HepG2 (cell line): ENCODE results near the gene ST6GALNAC2. TPM values are rescaled to one million over a fixed set of nuclear protein-coding genes. Genes with fewer than 3 reads are reported as not detected.

Source experiments
- BATF2 ChIP-seq: sonication (generic); formaldehyde crosslinking; IDR thresholded peaks from 2 replicates; pipeline ENCODE4 v1.8.0; 2022; ENCODE audit warnings: mild to moderate bottlenecking, missing genetic modification reagents, moderate library complexity
- CHD4 ChIP-seq: fragments of 200-600 bp; sonication (generic); IDR thresholded peaks from 2 replicates; pipeline ENCODE4 v1.7.0; 2017; ENCODE audit warnings: mild to moderate bottlenecking, low read length, borderline replicate concordance
- EP300 ChIP-seq, 3 experiments: sonication (generic) in 1 of 3; formaldehyde crosslinking in 1 of 3; IDR thresholded peaks; 2 replicates each; pipeline versions ENCODE4 v1.5.1 to v1.6.1; 2011 to 2020; ENCODE audit warnings: low read depth in 2 of 3, low read length in 2 of 3, borderline replicate concordance in 1 of 3, improper control_type of control experiment in 1 of 3, mild to moderate bottlenecking in 1 of 3, missing genetic modification reagents in 1 of 3, moderate library complexity in 1 of 3
- FOXK2 ChIP-seq: fragments of 450-650 bp; IDR thresholded peaks from 2 replicates; pipeline ENCODE4 v1.6.1; 2016
- JARID2 ChIP-seq: sonication (generic); formaldehyde crosslinking; IDR thresholded peaks from 2 replicates; pipeline ENCODE4 v1.8.1; 2023; ENCODE audit warnings: missing genetic modification reagents, inconsistent platforms; ENCODE audit not compliant: insufficient replicate concordance
- KAT2B ChIP-seq: fragments of 150-350 bp; IDR thresholded peaks from 2 replicates; pipeline ENCODE4 v1.6.1; 2014; ENCODE audit warnings: low read depth, low read length, borderline replicate concordance
- KDM2A ChIP-seq: sonication (generic); formaldehyde crosslinking; IDR thresholded peaks from 2 replicates; pipeline ENCODE4 v1.4.0; 2020; ENCODE audit warnings: low read depth, missing genetic modification reagents, borderline replicate concordance
- MEF2D ChIP-seq: sonication (generic); formaldehyde crosslinking; IDR thresholded peaks from 2 replicates; pipeline ENCODE4 v1.5.1; 2020; ENCODE audit warnings: mild to moderate bottlenecking, missing genetic modification reagents
- MIER3 ChIP-seq: IDR thresholded peaks from 2 replicates; pipeline ENCODE4 v1.6.1; 2016; ENCODE audit warnings: missing compliant biosample characterization, borderline replicate concordance
- PAXIP1 ChIP-seq: sonication (generic); formaldehyde crosslinking; conservative IDR thresholded peaks from 2 replicates; pipeline ENCODE4 v1.4.0; 2020; ENCODE audit warnings: mild to moderate bottlenecking, missing genetic modification reagents, moderate library complexity
- UBTF ChIP-seq: sonication (generic); formaldehyde crosslinking; IDR thresholded peaks from 2 replicates; pipeline ENCODE4 v1.4.0; 2020; ENCODE audit warnings: mild to moderate bottlenecking, missing genetic modification reagents
- ZFX ChIP-seq: sonication (generic); formaldehyde crosslinking; IDR thresholded peaks from 2 replicates; pipeline ENCODE4 v1.4.0; 2020; ENCODE audit warnings: mild to moderate bottlenecking, low read depth, missing genetic modification reagents, moderate library complexity
- ZGPAT ChIP-seq: IDR thresholded peaks from 2 replicates; pipeline ENCODE4 v1.6.1; 2016; ENCODE audit warnings: mild to moderate bottlenecking
- ZNF556 ChIP-seq: sonication (generic); formaldehyde crosslinking; IDR thresholded peaks from 2 replicates; pipeline ENCODE4 v1.4.0; 2020; ENCODE audit warnings: mild to moderate bottlenecking, missing genetic modification reagents, borderline replicate concordance
- ZNF567 ChIP-seq: sonication (generic); formaldehyde crosslinking; IDR thresholded peaks from 2 replicates; pipeline ENCODE4 v1.8.1; 2023; ENCODE audit warnings: mild to moderate bottlenecking, missing genetic modification reagents, borderline replicate concordance
- ZNF644 ChIP-seq: IDR thresholded peaks from 2 replicates; pipeline ENCODE4 v1.6.1; 2016; ENCODE audit warnings: low read depth
- ZNF724P ChIP-seq: sonication (generic); formaldehyde crosslinking; IDR thresholded peaks from 2 replicates; pipeline ENCODE4 v1.8.0; 2022; ENCODE audit warnings: missing genetic modification reagents, borderline replicate concordance
- ZNF816 ChIP-seq: sonication (generic); formaldehyde crosslinking; IDR thresholded peaks from 2 replicates; pipeline ENCODE4 v1.8.0; 2022; ENCODE audit warnings: missing genetic modification reagents, mild to moderate bottlenecking, borderline replicate concordance
- ZNF83 ChIP-seq: sonication (generic); formaldehyde crosslinking; IDR thresholded peaks from 2 replicates; pipeline ENCODE4 v1.4.0; 2020; ENCODE audit warnings: missing genetic modification reagents, mild to moderate bottlenecking, borderline replicate concordance
- polyA plus RNA-seq, 8 experiments: library from polyadenylated mRNA; depleted of rRNA in 3 of 8; stranded (reverse) in 7 of 8; unstranded in 1 of 8; fragments of >200 nt; fragmentation: Illumina TruSeq in 4 of 8; extraction: Trizol in 4 of 8; gene quantifications; 2 replicates each; pipeline versions ENCODE4 v1.2.1 to v1.2.3, GENCODE V29; 2011 to 2016; ENCODE audit warnings: low read depth in 4 of 8, missing spikeins in 1 of 8, mixed read lengths in 1 of 8; ENCODE audit not compliant: insufficient read depth in 1 of 8
- total RNA-seq, 5 experiments: library from RNA; depleted of rRNA; stranded (reverse); fragments of >200 nt; fragmentation: Illumina TruSeq; extraction: Trizol; gene quantifications; 2 replicates each; pipeline ENCODE4 v1.2.3, GENCODE V29; 2016; ENCODE audit warnings: low read depth in 1 of 5

Gene ST6GALNAC2
- total and polyA plus RNA-seq, 2 of the 13 experiments (the other 11 are each of a cell fraction or from before 2014, with no cell fraction given) = 0.12 to 0.49 TPM

- TF ChIP-seq ZNF556 (CRISPR knock-in tag) (peak; percentile 37; the same call in 1 of the 2 replicates), BATF2 (CRISPR knock-in tag) (no peak), ZGPAT (CRISPR knock-in tag) (peak; percentile 47; the same call in 1 of the 2 replicates), UBTF (CRISPR knock-in tag) (0 out of 2 replicates have a peak, but pooled peaks have one; percentile 16), KAT2B (no peak), ZNF724P (CRISPR knock-in tag) (peak; percentile 25; the same call in 1 of the 2 replicates), ZNF644 (CRISPR knock-in tag) (peak; percentile 91), ZNF83 (CRISPR knock-in tag) (no peak), MEF2D (CRISPR knock-in tag) (0 out of 2 replicates have a peak, but pooled peaks have one; percentile 16), ZNF816 (CRISPR knock-in tag) (0 out of 2 replicates have a peak, but pooled peaks have one; percentile 36), CHD4 (0 out of 2 replicates have a peak, but pooled peaks have one; percentile 2), FOXK2 (0 out of 2 replicates have a peak, but pooled peaks have one; percentile 14), KDM2A (no peak), PAXIP1 (CRISPR knock-in tag) (no peak), MIER3 (CRISPR knock-in tag) (no peak), ZNF567 (CRISPR knock-in tag) (peak; percentile 65; the same call in 1 of the 2 replicates), EP300 (IDR thresholded peaks at IDR 0.05; ENCODE audit: low read depth in 2 of 2, low read length in 2 of 2) (no peak), EP300 (CRISPR knock-in tag; IDR thresholded peaks at IDR 0.05; ENCODE audit: borderline replicate concordance) (peak; percentile 25; the same call in 1 of the 2 replicates), JARID2 (no peak), ZFX (CRISPR knock-in tag) (0 out of 2 replicates have a peak, but pooled peaks have one; percentile 11)
Measured at GRCh38 chr17:76597156-76598003, 11.7 kb upstream of the ST6GALNAC2 start (continued).
